ENCODE results near the gene MMEL1.

GRCh38 chr1:2570332-2570731 lies 62.5 kb downstream of the MMEL1 start:
- TF ChIP-seq CTCF (IDR thresholded peaks at IDR 0.05) = no peak
- TF ChIP-seq POLR2A (IDR thresholded peaks at IDR 0.05) = no peak

Data from right lobe of liver (tissue), 4 donors.